GM12891 (cell line): ENCODE results near the gene TPRKB. TPM values are rescaled to one million over a fixed set of nuclear protein-coding genes. Genes with fewer than 3 reads are reported as not detected.
"Not testable (repeated sequence)": the region's sequence is repeated elsewhere in the genome, so short reads cannot be mapped to it uniquely, and the experiment has no call there.

Experiments used
- DNase-seq: peaks from one replicate; pipeline ENCODE4 v3.0.0; 2011; ENCODE audit warnings: low spot score; ENCODE audit not compliant: insufficient read length
- FAIRE-seq: peaks from 2 replicates; lab custom pipeline; 2011; peaks lifted over from hg19 to GRCh38; lab: Jason Lieb, UNC
- PAX5 ChIP-seq: IDR thresholded peaks from 2 replicates; pipeline ENCODE4 v1.6.1; 2011; ENCODE audit warnings: low read length, moderate library complexity, mild to moderate bottlenecking; ENCODE audit not compliant: insufficient read depth, severe bottlenecking
- POLR2A ChIP-seq: IDR thresholded peaks from 2 replicates; pipeline ENCODE4 v1.6.1; 2011; ENCODE audit warnings: low read depth, low read length, control low read depth
- POLR2AphosphoS5 ChIP-seq: IDR thresholded peaks from 2 replicates; pipeline ENCODE4 v1.6.1; 2011; ENCODE audit warnings: low read depth, low read length, control low read depth
- POU2F2 ChIP-seq: IDR thresholded peaks from 2 replicates; pipeline ENCODE4 v1.6.1; 2011; ENCODE audit warnings: low read depth, mild to moderate bottlenecking, control low read depth, low read length, moderate library complexity
- SPI1 ChIP-seq: IDR thresholded peaks from 2 replicates; pipeline ENCODE4 v1.6.1; 2011; ENCODE audit warnings: low read depth, low read length, control low read depth
- TAF1 ChIP-seq: IDR thresholded peaks from 2 replicates; pipeline ENCODE4 v1.6.1; 2011; ENCODE audit warnings: low read depth, low read length, control low read depth
- polyA plus RNA-seq: library from polyadenylated mRNA; unstranded; fragments of >200 nt; gene quantifications from one replicate; pipeline ENCODE4 v1.2.1, GENCODE V29; 2012; ENCODE audit warnings: low read depth, missing spikeins, inconsistent platforms; ENCODE audit not compliant: missing spikeins

Gene TPRKB
- polyA plus RNA-seq: 42.6 TPM

- TF ChIP-seq POLR2AphosphoS5: peak; percentile 85
- no peak for TF ChIP-seq PAX5
- TF ChIP-seq POU2F2: no peak
- TF ChIP-seq TAF1: peak; percentile 83; the same call in 1 of the 2 replicates
- no peak; the same call in 1 of the 2 replicates for TF ChIP-seq SPI1
- TF ChIP-seq POLR2A: peak; percentile 71
- DNase-seq (peak; percentile 94), FAIRE-seq (peak; percentile 95)
Observed at GRCh38 chr2:73736855-73737779, at the start of gene TPRKB. Gene TPRKB, minus strand, starts transcription at chr2:73737345. Its CDS starts 2,776 bp downstream, at chr2:73734569.

DNA sequence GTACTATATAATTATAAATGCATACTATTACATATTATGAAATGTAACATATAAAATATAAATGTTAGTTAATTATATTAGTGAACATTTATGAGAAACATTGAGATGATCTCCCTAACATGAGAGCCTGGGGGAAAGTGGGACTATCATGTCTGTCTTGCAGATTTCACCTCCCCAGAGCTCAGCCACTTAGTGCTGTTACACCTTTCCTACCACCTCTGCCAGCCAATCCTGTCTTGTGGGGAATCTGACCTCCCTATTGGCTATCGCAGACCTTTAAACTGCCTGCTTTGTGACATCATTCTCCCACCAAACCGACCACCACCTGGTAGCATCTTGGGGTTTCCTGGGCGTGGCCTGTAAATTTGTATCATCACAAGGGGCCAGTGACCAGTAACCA, 46.7 kb upstream of the TPRKB start, which contains the start of gene C2orf78:
Gene C2orf78, plus strand, starts transcription at position 301 of the 400 bp plus-strand sequence. CDS start 127 bp downstream, outside the sequence.
- FAIRE-seq, DNase-seq: not testable (repeated sequence)

GRCh38 chr2:73783402-73783801, 46.3 kb upstream of the TPRKB start:
- not testable (repeated sequence) for DNase-seq, FAIRE-seq

DNA sequence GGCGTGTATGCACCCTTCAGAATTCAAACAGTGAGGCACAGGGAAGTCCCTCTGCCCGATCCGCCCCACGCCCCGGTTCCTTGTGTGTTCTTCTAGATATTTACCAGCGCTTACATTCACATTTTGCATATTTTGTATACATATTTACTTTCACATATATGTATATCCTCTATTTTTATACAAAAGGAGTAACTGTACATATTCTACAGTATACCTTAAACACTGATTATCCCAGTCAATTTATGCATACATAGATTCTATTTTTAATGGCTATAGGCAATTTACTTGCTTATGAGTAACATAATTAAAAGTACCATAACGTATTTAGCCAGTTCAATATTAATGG, 43.1 kb upstream of the TPRKB start:
- TF ChIP-seq TAF1 (no peak; the same call in 1 of the 2 replicates), SPI1 (no peak), PAX5 (no peak), POLR2A (no peak), POU2F2 (no peak), POLR2AphosphoS5 (no peak)
- DNase-seq: no peak
- FAIRE-seq: no peak

- DNase-seq (peak; percentile 79), FAIRE-seq (peak; percentile 99)
- TF ChIP-seq POLR2AphosphoS5 (peak; percentile 75; the same call in 1 of the 2 replicates), PAX5 (no peak), POLR2A (peak; percentile 76), TAF1 (no peak; the same call in 1 of the 2 replicates), SPI1 (no peak)
Observed at GRCh38 chr2:73779467-73780236, 42.5 kb upstream of the TPRKB start, which contains the start of gene DUSP11. Gene DUSP11, minus strand, starts transcription at chr2:73780103. Its CDS starts 129 bp downstream, at chr2:73779974.

GRCh38 chr2:73778867-73779466, 41.8 kb upstream of the TPRKB start:
- DNase-seq, FAIRE-seq: not testable (repeated sequence)

- FAIRE-seq: peak; percentile 35
- no peak for DNase-seq
- no peak for TF ChIP-seq POLR2AphosphoS5
- no peak for TF ChIP-seq POU2F2
- no peak for TF ChIP-seq POLR2A
- TF ChIP-seq SPI1: peak; percentile 51
- TF ChIP-seq TAF1: no peak
- TF ChIP-seq PAX5: no peak
Observed at GRCh38 chr2:73776869-73777519, 39.8 kb upstream of the TPRKB start.

- no peak for DNase-seq
- FAIRE-seq: no peak
- TF ChIP-seq POLR2AphosphoS5 (no peak), SPI1 (no peak), TAF1 (no peak), PAX5 (no peak), POLR2A (no peak), POU2F2 (no peak)
Observed at GRCh38 chr2:73776381-73776780, 39.2 kb upstream of the TPRKB start.

DNA sequence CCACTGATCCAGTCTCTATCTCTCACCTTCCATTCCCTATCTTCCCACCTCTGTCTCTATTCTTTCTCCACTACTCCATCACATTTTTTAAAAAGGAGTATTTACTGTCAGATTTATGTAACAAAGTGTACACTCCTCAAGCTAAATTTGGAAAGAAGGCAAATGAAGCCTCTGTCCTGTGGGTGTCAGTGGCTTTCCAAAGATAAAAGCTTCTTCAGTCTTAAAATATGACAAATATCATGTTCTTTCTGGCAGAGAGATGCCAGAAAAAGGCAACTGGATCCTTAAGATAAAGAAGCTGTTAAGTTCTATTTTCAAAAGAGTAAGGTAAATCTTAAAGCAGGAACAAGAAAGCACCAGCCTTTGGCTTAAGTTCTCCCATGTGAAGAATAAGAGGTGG, 35.7 kb upstream of the TPRKB start:
- FAIRE-seq (no peak), DNase-seq (no peak)
- TF ChIP-seq PAX5 (no peak), POU2F2 (no peak), SPI1 (no peak), POLR2A (no peak), POLR2AphosphoS5 (no peak), TAF1 (no peak)
